ENCODE results near the gene STX4.

Gene STX4

DNA sequence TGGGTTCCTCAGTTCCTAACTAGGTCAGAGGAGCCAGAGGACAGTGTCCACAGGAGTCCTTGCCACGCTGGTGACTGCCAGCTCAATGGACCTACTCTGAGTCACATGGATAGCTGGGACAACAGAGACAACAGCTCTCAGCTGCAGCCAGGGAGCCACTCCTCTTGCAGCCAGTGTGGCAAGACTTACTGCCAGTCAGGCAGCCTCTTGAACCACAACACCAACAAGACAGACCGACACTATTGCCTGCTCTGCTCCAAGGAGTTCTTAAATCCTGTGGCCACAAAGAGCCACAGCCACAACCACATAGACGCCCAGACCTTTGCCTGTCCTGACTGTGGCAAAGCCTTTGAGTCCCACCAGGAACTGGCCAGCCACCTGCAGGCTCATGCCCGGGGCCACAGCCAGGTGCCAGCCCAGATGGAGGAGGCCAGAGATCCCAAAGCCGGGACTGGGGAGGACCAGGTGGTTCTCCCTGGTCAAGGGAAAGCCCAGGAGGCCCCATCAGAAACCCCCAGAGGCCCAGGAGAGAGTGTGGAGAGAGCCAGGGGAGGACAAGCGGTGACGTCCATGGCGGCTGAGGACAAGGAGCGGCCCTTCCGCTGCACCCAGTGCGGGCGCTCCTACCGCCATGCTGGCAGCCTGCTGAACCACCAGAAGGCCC is 47.5 kb downstream of the STX4 start:
- TF ChIP-seq FOXP2 (optimal IDR thresholded peaks at IDR 0.05; ENCODE audit: borderline replicate concordance, extremely low read depth, extremely low read length, insufficient read depth) = no peak
- no peak for TF ChIP-seq POLR2AphosphoS5 (IDR thresholded peaks at IDR 0.05; ENCODE audit: low read depth, low read length)
- TF ChIP-seq SIN3A (IDR thresholded peaks at IDR 0.05; ENCODE audit: borderline replicate concordance, insufficient read depth, low read length) = no peak
- TF ChIP-seq TAF1 (IDR thresholded peaks at IDR 0.05; ENCODE audit: borderline replicate concordance, insufficient read depth, low read length) = no peak
- TF ChIP-seq, protein P1, sequence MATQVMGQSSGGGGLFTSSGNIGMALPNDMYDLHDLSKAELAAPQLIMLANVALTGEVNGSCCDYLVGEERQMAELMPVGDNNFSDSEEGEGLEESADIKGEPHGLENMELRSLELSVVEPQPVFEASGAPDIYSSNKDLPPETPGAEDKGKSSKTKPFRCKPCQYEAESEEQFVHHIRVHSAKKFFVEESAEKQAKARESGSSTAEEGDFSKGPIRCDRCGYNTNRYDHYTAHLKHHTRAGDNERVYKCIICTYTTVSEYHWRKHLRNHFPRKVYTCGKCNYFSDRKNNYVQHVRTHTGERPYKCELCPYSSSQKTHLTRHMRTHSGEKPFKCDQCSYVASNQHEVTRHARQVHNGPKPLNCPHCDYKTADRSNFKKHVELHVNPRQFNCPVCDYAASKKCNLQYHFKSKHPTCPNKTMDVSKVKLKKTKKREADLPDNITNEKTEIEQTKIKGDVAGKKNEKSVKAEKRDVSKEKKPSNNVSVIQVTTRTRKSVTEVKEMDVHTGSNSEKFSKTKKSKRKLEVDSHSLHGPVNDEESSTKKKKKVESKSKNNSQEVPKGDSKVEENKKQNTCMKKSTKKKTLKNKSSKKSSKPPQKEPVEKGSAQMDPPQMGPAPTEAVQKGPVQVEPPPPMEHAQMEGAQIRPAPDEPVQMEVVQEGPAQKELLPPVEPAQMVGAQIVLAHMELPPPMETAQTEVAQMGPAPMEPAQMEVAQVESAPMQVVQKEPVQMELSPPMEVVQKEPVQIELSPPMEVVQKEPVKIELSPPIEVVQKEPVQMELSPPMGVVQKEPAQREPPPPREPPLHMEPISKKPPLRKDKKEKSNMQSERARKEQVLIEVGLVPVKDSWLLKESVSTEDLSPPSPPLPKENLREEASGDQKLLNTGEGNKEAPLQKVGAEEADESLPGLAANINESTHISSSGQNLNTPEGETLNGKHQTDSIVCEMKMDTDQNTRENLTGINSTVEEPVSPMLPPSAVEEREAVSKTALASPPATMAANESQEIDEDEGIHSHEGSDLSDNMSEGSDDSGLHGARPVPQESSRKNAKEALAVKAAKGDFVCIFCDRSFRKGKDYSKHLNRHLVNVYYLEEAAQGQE (IDR thresholded peaks at IDR 0.05; ENCODE audit: insufficient read depth in 1 of 2, low read depth in 2 of 2, low read length in 2 of 2) = no peak

DNA sequence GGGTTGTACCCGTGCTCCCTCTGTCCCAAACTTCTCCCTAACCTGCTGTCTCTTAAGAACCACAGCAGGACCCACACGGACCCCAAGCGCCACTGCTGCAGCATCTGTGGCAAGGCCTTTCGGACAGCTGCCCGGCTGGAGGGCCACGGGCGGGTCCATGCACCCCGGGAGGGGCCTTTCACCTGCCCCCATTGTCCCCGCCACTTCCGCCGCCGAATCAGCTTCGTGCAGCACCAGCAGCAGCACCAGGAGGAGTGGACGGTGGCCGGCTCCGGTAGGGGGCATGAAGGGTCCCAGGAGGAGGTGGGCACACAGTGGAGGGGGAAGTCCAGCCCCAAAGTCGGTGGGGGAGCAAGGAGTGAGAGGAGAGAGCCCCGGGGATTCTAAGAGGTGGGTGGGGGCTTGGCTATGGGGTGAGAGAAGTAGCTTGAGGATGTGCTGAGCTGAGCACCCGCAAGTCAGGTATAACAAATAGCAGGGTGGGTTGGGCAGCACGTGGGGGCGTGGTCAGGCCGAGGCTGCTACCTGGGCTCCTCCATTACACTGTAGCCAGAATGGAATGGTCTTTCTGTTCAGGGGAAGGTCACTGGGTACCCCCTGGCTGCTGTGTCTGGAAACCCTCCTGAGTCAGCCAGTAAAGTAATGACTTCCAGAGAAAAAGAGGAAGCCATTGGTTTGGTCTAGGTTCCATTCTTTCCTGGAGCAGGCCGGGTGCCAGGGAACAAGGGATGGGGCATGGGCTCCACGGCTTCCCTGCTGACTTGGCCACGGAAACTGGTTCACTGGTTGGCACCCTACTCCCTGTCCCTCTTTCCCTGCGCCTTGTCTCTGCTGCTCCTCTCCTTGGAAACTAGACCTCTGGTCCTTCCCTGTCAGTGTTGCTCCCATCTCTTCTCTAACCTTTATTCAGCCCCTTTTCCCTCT is 48.3 kb downstream of the STX4 start:
- TF ChIP-seq FOXP2 (optimal IDR thresholded peaks at IDR 0.05; ENCODE audit: borderline replicate concordance, extremely low read depth, extremely low read length, insufficient read depth) = no peak
- no peak for TF ChIP-seq TAF1 (IDR thresholded peaks at IDR 0.05; ENCODE audit: borderline replicate concordance, insufficient read depth, low read length)
- TF ChIP-seq, protein P1 (IDR thresholded peaks at IDR 0.05; ENCODE audit: insufficient read depth in 1 of 2, low read depth in 2 of 2, low read length in 2 of 2) = no peak
- TF ChIP-seq POLR2AphosphoS5 (IDR thresholded peaks at IDR 0.05; ENCODE audit: low read depth, low read length) = no peak
- no peak for TF ChIP-seq SIN3A (IDR thresholded peaks at IDR 0.05; ENCODE audit: borderline replicate concordance, insufficient read depth, low read length)

DNA sequence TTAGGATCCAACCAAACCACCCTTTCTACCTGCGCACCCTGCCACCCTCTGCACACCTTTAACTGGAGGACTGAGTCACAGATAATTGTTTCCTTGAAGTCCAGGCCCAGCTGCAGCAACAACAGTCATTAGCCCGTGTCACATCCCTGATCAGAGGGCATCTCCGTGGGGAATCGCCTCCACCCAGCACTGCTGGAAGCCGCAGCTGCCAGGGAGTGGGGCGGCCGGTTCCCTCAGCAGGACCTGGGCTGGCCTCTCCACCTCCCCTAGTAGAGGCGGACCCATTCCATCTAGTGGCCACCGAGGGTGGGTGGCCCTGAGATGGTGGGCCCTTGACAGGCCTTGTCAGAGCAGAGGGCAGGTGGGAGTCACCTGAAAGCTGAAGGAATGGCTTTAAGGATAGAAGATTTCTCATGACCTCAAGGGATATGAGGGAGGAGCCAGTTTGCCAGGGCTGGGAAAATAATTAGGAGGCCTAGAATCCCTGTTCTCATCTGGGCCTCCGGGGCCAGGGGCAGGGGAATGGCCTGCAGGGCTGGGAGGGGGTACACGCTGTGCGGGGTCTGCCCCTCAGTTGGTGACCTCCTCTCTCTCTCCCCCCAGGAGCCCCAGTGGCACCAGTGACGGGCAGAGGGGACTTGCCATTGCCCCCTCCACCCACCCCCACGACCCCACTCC is 49.1 kb downstream of the STX4 start:
- no peak for TF ChIP-seq POLR2AphosphoS5 (IDR thresholded peaks at IDR 0.05; ENCODE audit: low read depth, low read length)
- no peak for TF ChIP-seq FOXP2 (optimal IDR thresholded peaks at IDR 0.05; ENCODE audit: borderline replicate concordance, extremely low read depth, extremely low read length, insufficient read depth)
- TF ChIP-seq, protein P1 (IDR thresholded peaks at IDR 0.05; ENCODE audit: insufficient read depth in 1 of 2, low read depth in 2 of 2, low read length in 2 of 2) = no peak
- TF ChIP-seq SIN3A (IDR thresholded peaks at IDR 0.05; ENCODE audit: borderline replicate concordance, insufficient read depth, low read length) = no peak
- no peak for TF ChIP-seq TAF1 (IDR thresholded peaks at IDR 0.05; ENCODE audit: borderline replicate concordance, insufficient read depth, low read length)

DNA sequence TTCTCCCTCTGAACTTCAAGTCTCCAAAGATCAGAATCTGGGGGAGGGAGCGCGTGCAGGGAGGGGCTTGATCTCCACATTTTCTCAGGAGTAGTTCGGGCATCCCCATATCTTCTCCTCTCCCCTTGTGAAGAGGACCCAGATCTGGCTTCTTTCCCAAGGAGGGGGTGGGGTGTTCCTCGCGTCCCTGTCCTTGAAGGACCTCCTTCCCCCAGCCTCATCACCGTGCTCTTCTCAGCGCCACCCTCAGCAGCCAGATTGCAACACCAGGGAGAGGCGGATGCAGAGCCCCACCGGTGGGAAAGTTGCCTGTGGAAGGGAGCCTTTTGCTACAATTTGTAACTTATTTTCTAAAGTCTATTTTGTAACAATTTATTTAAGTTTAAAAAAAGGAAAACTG is 49.7 kb downstream of the STX4 start:
- TF ChIP-seq POLR2AphosphoS5 (IDR thresholded peaks at IDR 0.05; ENCODE audit: low read depth, low read length) = 0 out of 2 replicates have a peak, but pooled peaks have one; percentile 2
- TF ChIP-seq SIN3A (IDR thresholded peaks at IDR 0.05; ENCODE audit: borderline replicate concordance, insufficient read depth, low read length) = no peak

DNA sequence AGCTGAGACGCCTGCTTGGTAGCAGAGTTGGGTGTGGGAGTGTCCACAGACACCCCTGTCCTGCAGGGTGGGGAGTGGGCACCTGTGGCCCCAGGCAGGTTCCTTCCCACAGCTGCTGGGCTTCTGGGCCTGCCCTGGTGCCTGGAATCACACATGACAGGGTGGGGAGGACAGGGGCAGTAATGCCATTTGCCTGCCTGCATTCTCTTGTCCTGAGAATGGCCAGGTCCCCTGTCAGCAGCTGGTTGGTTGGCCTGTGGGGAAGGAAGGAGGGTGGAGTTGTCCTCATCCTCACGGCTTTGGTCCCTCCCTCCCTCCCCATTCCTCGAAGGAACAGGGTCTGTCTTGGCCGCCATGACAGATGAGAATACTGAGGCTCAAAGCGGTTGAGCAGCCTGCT is 50.2 kb downstream of the STX4 start:
- TF ChIP-seq FOXP2 (optimal IDR thresholded peaks at IDR 0.05; ENCODE audit: borderline replicate concordance, extremely low read depth, extremely low read length, insufficient read depth) = no peak
- 0 out of 2 replicates have a peak, but pooled peaks have one; percentile 1 for TF ChIP-seq POLR2AphosphoS5 (IDR thresholded peaks at IDR 0.05; ENCODE audit: low read depth, low read length)
- TF ChIP-seq, protein P1 (IDR thresholded peaks at IDR 0.05; ENCODE audit: insufficient read depth in 1 of 2, low read depth in 2 of 2, low read length in 2 of 2) = no peak
- TF ChIP-seq TAF1 (IDR thresholded peaks at IDR 0.05; ENCODE audit: borderline replicate concordance, insufficient read depth, low read length) = no peak
- TF ChIP-seq SIN3A (IDR thresholded peaks at IDR 0.05; ENCODE audit: borderline replicate concordance, insufficient read depth, low read length) = no peak
